DMS153 treated with DMSO at 0.1 percent for 48 hours (cell line): ENCODE results near the gene FAM72B.
"Not testable (repeated sequence)": the region's sequence is repeated elsewhere in the genome, so short reads cannot be mapped to it uniquely, and the experiment has no call there.

Experiments used
- DNase-seq: peaks from one replicate; lab custom pipeline; 2025; ENCODE audit not compliant: unreplicated experiment; lab: John Stamatoyannopoulos, UW

The FAM72B gene

GRCh38 chr1:121155671-121156358, 28.3 kb downstream of the FAM72B start:
- DNase-seq = peak; percentile 0

- DNase-seq = not testable (repeated sequence)
Measured at GRCh38 chr1:121154811-121155210, 29.3 kb downstream of the FAM72B start.

GRCh38 chr1:121152788-121153187, 31.4 kb downstream of the FAM72B start:
- DNase-seq = not testable (repeated sequence)

- not testable (repeated sequence) for DNase-seq
Measured at GRCh38 chr1:121151294-121151693, 32.8 kb downstream of the FAM72B start.

- not testable (repeated sequence) for DNase-seq
Measured at GRCh38 chr1:121148489-121149190, 35.5 kb downstream of the FAM72B start.

GRCh38 chr1:121140393-121140792, 43.7 kb downstream of the FAM72B start:
- DNase-seq = not testable (repeated sequence)

GRCh38 chr1:121131494-121131893, 52.6 kb downstream of the FAM72B start:
- not testable (repeated sequence) for DNase-seq

GRCh38 chr1:121118480-121118824, 65.7 kb downstream of the FAM72B start:
- not testable (repeated sequence) for DNase-seq
